Measurements from ENCODE around the gene MAP1LC3C. TPM values are rescaled to one million over a fixed set of nuclear protein-coding genes. Genes with fewer than 3 reads are reported as not detected.

The MAP1LC3C gene
- total and polyA plus RNA-seq, 9 of the 15 experiments (the other 6 are each of a cell fraction or from before 2014, with no cell fraction given): not detected

GRCh38 chr1:241998412-241998921, 431 bp downstream of the MAP1LC3C start (continued):
- no peak for TF ChIP-seq TSHZ1 (CRISPR knock-in tag; IDR thresholded peaks at IDR 0.05)
- TF ChIP-seq SOX6 (IDR thresholded peaks at IDR 0.05): peak; percentile 69; the same call in 1 of the 2 replicates
- TF ChIP-seq NCOA1 (IDR thresholded peaks at IDR 0.05; ENCODE audit: low read depth): 0 out of 2 replicates have a peak, but pooled peaks have one; percentile 32
- no peak for TF ChIP-seq ETV5 (CRISPR knock-in tag; IDR thresholded peaks at IDR 0.05; ENCODE audit: low read depth)
- TF ChIP-seq HDGF (IDR thresholded peaks at IDR 0.05): no peak
- TF ChIP-seq HDAC3 (IDR thresholded peaks at IDR 0.05; ENCODE audit: borderline replicate concordance, partially characterized antibody): no peak
- no peak for TF ChIP-seq ZNF589 (CRISPR knock-in tag; IDR thresholded peaks at IDR 0.05; ENCODE audit: low read depth)
- no peak for TF ChIP-seq ADNP (tag; IDR thresholded peaks at IDR 0.05)
- TF ChIP-seq ZBTB26 (CRISPR knock-in tag; IDR thresholded peaks at IDR 0.05): no peak
- TF ChIP-seq POLR2G (IDR thresholded peaks at IDR 0.05; ENCODE audit: low read depth, low read length): no peak
- TF ChIP-seq BRD9 (IDR thresholded peaks at IDR 0.05; ENCODE audit: low read depth, partially characterized antibody): no peak
- TF ChIP-seq RBM14 (IDR thresholded peaks at IDR 0.05; ENCODE audit: borderline replicate concordance, insufficient read depth, low read depth, low read length): no peak
- TF ChIP-seq STAT5B (CRISPR knock-in tag; IDR thresholded peaks at IDR 0.05): no peak
- TF ChIP-seq ZNF384 (IDR thresholded peaks at IDR 0.05; ENCODE audit: low read depth, low read length): no peak
- TF ChIP-seq ZNF41 (CRISPR knock-in tag; conservative IDR thresholded peaks at IDR 0.05): no peak
- no peak for TF ChIP-seq E2F4 (CRISPR knock-in tag; IDR thresholded peaks at IDR 0.05; ENCODE audit: low read depth)
- no peak for TF ChIP-seq THRAP3 (IDR thresholded peaks at IDR 0.05; ENCODE audit: borderline replicate concordance)
- no peak for TF ChIP-seq ZNF174 (CRISPR knock-in tag; IDR thresholded peaks at IDR 0.05)
- TF ChIP-seq ZNF592 (IDR thresholded peaks at IDR 0.05): peak; percentile 43; the same call in 1 of the 2 replicates
- TF ChIP-seq ZNF143 (CRISPR knock-in tag; IDR thresholded peaks at IDR 0.05): no peak
